Natural killer cell (primary cell): Measurements from ENCODE around the gene UBE2K. TPM values are rescaled to one million over a fixed set of nuclear protein-coding genes. Genes with fewer than 3 reads are reported as not detected.
"Not testable (repeated sequence)": the region's sequence is repeated elsewhere in the genome, so short reads cannot be mapped to it uniquely, and the experiment has no call there.

Experiments used
- ATAC-seq, 3 donors: fragments of 150-1000 bp in 2 of 3; fragments of 200-7000 bp in 1 of 3; cut with Tn5 transposase; 1 replicate in 1 of 3; 2 replicates in 2 of 3; pipeline ENCODE4 v1.10.0; 2021; ENCODE audit warnings: mild to moderate bottlenecking in 2 of 3, moderate library complexity in 2 of 3
- DNase-seq, 2 donors: peaks; one replicate each; pipeline versions ENCODE4 v3.0.0 to v3.0.0-alpha.2; 2013 to 2021; ENCODE audit warnings: mixed read lengths in 1 of 2
- H3K27ac ChIP-seq: one replicate; pipeline ENCODE4 v1.5.1; 2013; ENCODE audit warnings: mild to moderate bottlenecking, low read length
- H3K27me3 ChIP-seq: one replicate; pipeline ENCODE4 v1.6.1; 2013; ENCODE audit warnings: low read length; ENCODE audit not compliant: control insufficient read depth, insufficient read depth
- H3K36me3 ChIP-seq: one replicate; pipeline ENCODE4 v1.6.1; 2013; ENCODE audit warnings: low read length; ENCODE audit not compliant: control insufficient read depth, insufficient read depth
- H3K4me1 ChIP-seq: one replicate; pipeline ENCODE4 v1.6.1; 2013; ENCODE audit warnings: low read length; ENCODE audit not compliant: control insufficient read depth, insufficient read depth
- H3K4me3 ChIP-seq: one replicate; pipeline ENCODE4 v1.5.1; 2013; ENCODE audit warnings: low read length
- H3K9me3 ChIP-seq: one replicate; pipeline ENCODE4 v1.6.1; 2013; ENCODE audit warnings: low read length; ENCODE audit not compliant: control insufficient read depth, insufficient read depth
- H3K27ac Mint-ChIP-seq, 2 donors: one replicate each; pipeline ENCODE4 v1.8.0; 2022; ENCODE audit warnings: mild to moderate bottlenecking in 2 of 2, mixed read lengths in 2 of 2, moderate library complexity in 1 of 2
- H3K27me3 Mint-ChIP-seq, 2 donors: one replicate each; pipeline ENCODE4 v1.8.0; 2022; ENCODE audit warnings: low read depth in 2 of 2, mixed read lengths in 2 of 2
- H3K36me3 Mint-ChIP-seq: one replicate; pipeline ENCODE4 v1.8.0; 2022; ENCODE audit warnings: mixed read lengths
- H3K4me1 Mint-ChIP-seq, 2 donors: one replicate each; pipeline ENCODE4 v1.8.0; 2022; ENCODE audit warnings: mixed read lengths in 2 of 2
- H3K4me3 Mint-ChIP-seq: one replicate; pipeline ENCODE4 v1.8.0; 2022; ENCODE audit warnings: mild to moderate bottlenecking, moderate library complexity, mixed read lengths
- H3K9me3 Mint-ChIP-seq, 2 donors: one replicate each; pipeline ENCODE4 v1.8.0; 2022; ENCODE audit warnings: mixed read lengths in 2 of 2
- WGBS: methylation state at CpG from one replicate; pipeline ENCODE4 v1.1.7; 2013; ENCODE audit warnings: missing lambda C conversion rate; ENCODE audit not compliant: insufficient coverage; 5-methylcytosine and 5-hydroxymethylcytosine counted together
- intact Hi-C: fragments of 100-400 bp; cut with micrococcal nuclease; formaldehyde crosslinking; loops from one replicate; pipeline ENCODE4 v1.14.2; 2022
- total RNA-seq, 4 donors: library from RNA; stranded (reverse); fragments of 120-200 nt in 1 of 4; gene quantifications; one replicate each; pipeline versions ENCODE4 v1.2.3 to v1.2.4, GENCODE V29; 2013 to 2022
- TF ChIP-seq, protein P1 (sequence below): fragments of 200-600 bp; IDR thresholded peaks from one replicate; pipeline ENCODE4 v1.8.0; 2022; ENCODE audit warnings: antibody characterized with exemption

Gene UBE2K
- total RNA-seq, 3 donors from 2014 or later (not counting 1 experiment from before 2014, with no cell fraction given), result 38.0 to 53.9 (median 43.6) TPM

DNA sequence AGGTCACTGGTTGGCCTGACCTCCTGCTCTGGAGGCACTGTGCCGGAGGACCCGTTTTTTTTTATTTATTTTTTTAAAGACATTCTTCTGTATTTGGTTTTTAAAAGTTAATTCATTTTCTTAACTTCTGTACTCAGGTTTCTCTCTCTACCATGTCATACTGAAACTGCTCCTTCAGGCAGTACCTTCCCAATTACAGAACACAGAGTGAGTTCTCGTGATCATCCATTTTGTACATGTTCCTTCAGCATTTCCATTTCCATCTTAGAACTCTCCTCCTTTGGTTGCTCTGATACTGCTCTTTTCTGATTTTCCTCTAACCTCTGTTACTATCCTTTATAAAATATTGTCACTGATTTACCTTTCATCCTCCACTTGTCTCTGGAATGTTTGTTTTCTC lies 17.9 kb downstream of the UBE2K start:
- intact Hi-C loops, result no loop called here
- TF ChIP-seq, protein P1, sequence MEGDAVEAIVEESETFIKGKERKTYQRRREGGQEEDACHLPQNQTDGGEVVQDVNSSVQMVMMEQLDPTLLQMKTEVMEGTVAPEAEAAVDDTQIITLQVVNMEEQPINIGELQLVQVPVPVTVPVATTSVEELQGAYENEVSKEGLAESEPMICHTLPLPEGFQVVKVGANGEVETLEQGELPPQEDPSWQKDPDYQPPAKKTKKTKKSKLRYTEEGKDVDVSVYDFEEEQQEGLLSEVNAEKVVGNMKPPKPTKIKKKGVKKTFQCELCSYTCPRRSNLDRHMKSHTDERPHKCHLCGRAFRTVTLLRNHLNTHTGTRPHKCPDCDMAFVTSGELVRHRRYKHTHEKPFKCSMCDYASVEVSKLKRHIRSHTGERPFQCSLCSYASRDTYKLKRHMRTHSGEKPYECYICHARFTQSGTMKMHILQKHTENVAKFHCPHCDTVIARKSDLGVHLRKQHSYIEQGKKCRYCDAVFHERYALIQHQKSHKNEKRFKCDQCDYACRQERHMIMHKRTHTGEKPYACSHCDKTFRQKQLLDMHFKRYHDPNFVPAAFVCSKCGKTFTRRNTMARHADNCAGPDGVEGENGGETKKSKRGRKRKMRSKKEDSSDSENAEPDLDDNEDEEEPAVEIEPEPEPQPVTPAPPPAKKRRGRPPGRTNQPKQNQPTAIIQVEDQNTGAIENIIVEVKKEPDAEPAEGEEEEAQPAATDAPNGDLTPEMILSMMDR, result no peak
- Mint-ChIP-seq H3K27ac (no peak overlapping the region), H3K27me3 (no peaks in the 10 kb centered on the region), H3K4me1 (peaks cover 51 to 55% of the 10 kb centered on the region in 2 donors), H3K9me3 (no peaks in the 10 kb centered on the region), H3K4me3 (no peak overlapping the region), H3K36me3 (no peaks in the 10 kb centered on the region)
- no peaks in the 10 kb centered on the region for H3K9me3 ChIP-seq
- ATAC-seq, result no peak
- WGBS, result 85% methylated on average over 1 of the region's 3 CpGs
- H3K4me1 ChIP-seq, result peaks cover 27% of the 10 kb centered on the region
- H3K4me3 ChIP-seq, result no peak overlapping the region
- DNase-seq, result no peak
- no peak overlapping the region for H3K27ac ChIP-seq
- H3K36me3 ChIP-seq, result no peaks in the 10 kb centered on the region
- no peaks in the 10 kb centered on the region for H3K27me3 ChIP-seq

- Mint-ChIP-seq H3K9me3 (no peaks in the 10 kb centered on the region), H3K27ac (no peak overlapping the region), H3K27me3 (no peaks in the 10 kb centered on the region), H3K4me1 (peaks cover 56 to 61% of the 10 kb centered on the region in 2 donors), H3K36me3 (no peaks in the 10 kb centered on the region), H3K4me3 (no peak overlapping the region)
- intact Hi-C loops, result no loop called here
- DNase-seq (no peak), ATAC-seq (no peak)
- Histone ChIP-seq H3K27me3 (no peaks in the 10 kb centered on the region), H3K9me3 (no peaks in the 10 kb centered on the region), H3K4me3 (no peak overlapping the region), H3K27ac (no peak overlapping the region), H3K4me1 (peaks cover 30% of the 10 kb centered on the region), H3K36me3 (no peaks in the 10 kb centered on the region)
- TF ChIP-seq, protein P1, result no peak
- 97% methylated on average over 11 of the region's 11 CpGs for WGBS
Measured at GRCh38 chr4:39716356-39716755, 18.4 kb downstream of the UBE2K start.

- DNase-seq, H3K9me3 ChIP-seq, H3K27me3 ChIP-seq, H3K27ac ChIP-seq, H3K9me3 Mint-ChIP-seq, intact Hi-C loops, ATAC-seq, H3K36me3 Mint-ChIP-seq, H3K4me3 ChIP-seq, H3K27me3 Mint-ChIP-seq, H3K36me3 ChIP-seq: not testable (repeated sequence)
- H3K4me1 ChIP-seq, result peaks cover 31% of the 10 kb centered on the region
- 41% methylated on average over 5 of the region's 19 CpGs for WGBS
- Mint-ChIP-seq H3K4me3 (peak overlapping the region; percentile 76), H3K27ac (peak overlapping the region; percentile 67 to 68), H3K4me1 (peaks cover 68 to 72% of the 10 kb centered on the region in 2 donors)
Measured at GRCh38 chr4:39717743-39718142, 19.8 kb downstream of the UBE2K start.

DNA sequence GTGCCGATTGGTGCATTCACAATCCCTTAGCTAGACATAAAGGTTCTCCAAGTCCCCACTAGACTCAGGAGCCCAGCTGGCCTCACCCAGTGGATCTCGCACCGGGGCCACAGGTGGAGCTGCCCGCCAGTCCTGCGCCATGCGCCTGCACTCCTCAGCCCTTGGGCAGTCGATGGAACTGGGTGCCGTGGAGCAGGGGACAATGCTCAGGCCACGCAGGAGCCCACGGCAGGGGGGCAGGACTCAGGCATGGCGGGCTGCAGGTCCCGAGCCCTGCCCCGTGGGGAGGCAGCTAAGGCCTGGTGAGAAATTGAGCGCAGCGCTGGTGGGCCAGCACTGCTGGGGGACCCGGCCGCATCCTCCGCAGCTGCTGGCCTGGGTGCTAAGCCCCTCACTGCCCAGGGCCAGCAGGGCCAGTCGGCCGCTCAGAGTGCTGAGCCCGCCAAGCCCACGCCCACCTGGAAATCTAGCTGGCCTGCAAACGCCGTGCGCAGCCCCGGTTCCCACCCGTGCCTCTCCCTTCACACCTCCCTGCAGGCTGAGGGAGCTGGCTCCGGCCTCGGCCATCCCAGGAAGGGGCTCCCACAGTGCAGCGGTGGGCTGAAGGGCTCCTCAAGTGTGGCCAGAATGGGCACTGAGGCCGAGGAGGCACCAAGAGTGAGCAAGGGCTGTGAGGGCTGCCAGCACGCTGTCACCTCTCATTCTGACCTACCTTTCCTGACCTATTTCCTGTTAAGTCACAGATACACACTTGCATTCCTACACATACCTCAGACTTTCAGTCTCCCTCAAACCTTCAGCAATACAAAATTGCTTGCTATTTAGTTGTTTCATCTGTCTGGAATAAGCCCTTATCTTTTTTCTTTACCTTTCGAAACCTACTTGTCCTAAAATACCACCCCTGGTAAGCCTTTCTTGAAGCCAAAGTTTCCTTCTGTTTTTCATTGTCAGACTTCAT lies 20.7 kb downstream of the UBE2K start:
- Mint-ChIP-seq H3K27ac (peak overlapping the region; percentile 39 to 67), H3K4me3 (peak overlapping the region; percentile 76), H3K4me1 (peaks cover 64 to 70% of the 10 kb centered on the region in 2 donors), H3K9me3 (no peaks in the 10 kb centered on the region), H3K27me3 (no peaks in the 10 kb centered on the region), H3K36me3 (no peaks in the 10 kb centered on the region)
- DNase-seq (peak in 1 of 2 donors; percentile 39), ATAC-seq (peak; percentile 71 to 76 (median 72))
- Histone ChIP-seq H3K27ac (peak overlapping the region; percentile 19), H3K4me1 (peaks cover 31% of the 10 kb centered on the region), H3K27me3 (no peaks in the 10 kb centered on the region), H3K9me3 (no peaks in the 10 kb centered on the region), H3K4me3 (no peak overlapping the region), H3K36me3 (no peaks in the 10 kb centered on the region)
- intact Hi-C loops, result no loop called here
- WGBS, result 82% methylated on average over 33 of the region's 33 CpGs
- TF ChIP-seq, protein P1, result no peak
